Measurements from ENCODE around the gene WDR7.

DNA sequence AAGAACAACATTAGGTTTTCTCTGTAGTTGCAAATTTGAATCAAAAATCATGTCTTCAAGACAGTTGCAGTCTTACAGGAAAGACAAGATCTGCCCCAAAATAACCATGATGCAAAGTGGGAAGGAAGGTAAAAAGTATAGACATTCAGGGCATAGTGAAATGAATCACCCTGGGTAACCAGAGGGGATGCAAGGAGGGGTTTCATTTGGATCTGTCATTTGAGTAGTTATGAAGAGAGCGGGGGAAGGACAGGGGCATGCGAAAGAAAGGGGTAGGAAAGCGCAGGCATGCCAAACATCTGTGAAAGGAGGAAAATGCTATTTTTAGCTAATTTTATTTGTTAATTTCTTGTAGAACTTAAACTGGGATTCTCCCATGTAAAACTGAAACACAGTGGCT lies 276.6 kb downstream of the WDR7 start:
- TF ChIP-seq CTCF (conservative IDR thresholded peaks at IDR 0.05 in 1 of 2, IDR thresholded peaks at IDR 0.05 in 1 of 2; ENCODE audit: extremely low read depth in 1 of 2, insufficient read depth in 1 of 2, low read depth in 1 of 2, low read length in 2 of 2) (no peak), EZH2 (IDR thresholded peaks at IDR 0.05; ENCODE audit: borderline replicate concordance, low read length) (no peak)

Measured in mammary epithelial cell (primary cell).